Spinal cord (tissue), 10 donors: Measurements from ENCODE around the gene SLC4A8. TPM values are rescaled to one million over a fixed set of nuclear protein-coding genes. Genes with fewer than 3 reads are reported as not detected.

ENCODE experiments used
- DNase-seq, 6 donors: peaks; one replicate each; pipeline versions ENCODE4 v3.0.0 to v3.0.0-alpha.2; 2013 to 2015; ENCODE audit warnings: low spot score in 6 of 6, low read depth in 4 of 6
- H3K27ac ChIP-seq: one replicate; pipeline ENCODE4 v1.5.1; 2013; ENCODE audit warnings: low read depth, low read length, control low read depth
- H3K27me3 ChIP-seq: one replicate; pipeline ENCODE4 v1.6.1; 2013; ENCODE audit warnings: low read length; ENCODE audit not compliant: control insufficient read depth, insufficient read depth
- H3K36me3 ChIP-seq: one replicate; pipeline ENCODE4 v1.6.1; 2013; ENCODE audit warnings: low read length; ENCODE audit not compliant: control insufficient read depth, insufficient read depth
- H3K4me1 ChIP-seq: one replicate; pipeline ENCODE4 v1.6.1; 2013; ENCODE audit warnings: low read length; ENCODE audit not compliant: control insufficient read depth, insufficient read depth
- H3K4me3 ChIP-seq: one replicate; pipeline ENCODE4 v1.5.1; 2013; ENCODE audit warnings: low read depth, low read length, control low read depth
- H3K9me3 ChIP-seq: one replicate; pipeline ENCODE4 v1.6.1; 2013; ENCODE audit warnings: low read length; ENCODE audit not compliant: control insufficient read depth, insufficient read depth
- WGBS: methylation state at CpG from one replicate; pipeline ENCODE4 v1.1.5; 2013; ENCODE audit warnings: missing lambda C conversion rate; ENCODE audit not compliant: insufficient coverage; 5-methylcytosine and 5-hydroxymethylcytosine counted together
- polyA plus RNA-seq, 2 donors: library from polyadenylated mRNA; unstranded; fragments of 120-200 nt; gene quantifications; one replicate each; pipeline ENCODE4 v1.2.1, GENCODE V29; 2013; ENCODE audit not compliant: insufficient read length in 2 of 2
- total RNA-seq, 2 donors: library from RNA; depleted of rRNA in 1 of 2; stranded (reverse); fragments of 120-200 nt in 1 of 2; fragments of >200 nt in 1 of 2; gene quantifications; one replicate each; pipeline versions ENCODE4 v1.2.3 to v1.2.4, GENCODE V29; 2013 to 2014
- donor health status: healthy.

SLC4A8 gene
- total and polyA plus RNA-seq, 4 donors = 10.9 to 30.0 (median 20.9) TPM

GRCh38 chr12:51527966-51528365 lies 103.3 kb downstream of the SLC4A8 start:
- H3K27me3 ChIP-seq = no peaks in the 10 kb centered on the region
- WGBS = no CpG with 5 or more reads among the region's 3 CpGs
- no peaks in the 10 kb centered on the region for H3K9me3 ChIP-seq

GRCh38 chr12:51528852-51529650 lies 104.4 kb downstream of the SLC4A8 start:
- Histone ChIP-seq H3K27ac (no peak overlapping the region), H3K36me3 (no peaks in the 10 kb centered on the region), H3K4me3 (no peak overlapping the region), H3K27me3 (no peaks in the 10 kb centered on the region), H3K4me1 (peaks cover 4% of the 10 kb centered on the region), H3K9me3 (no peaks in the 10 kb centered on the region)
- DNase-seq = no peak
- WGBS = 79% methylated on average over 4 of the region's 6 CpGs

More at GRCh38 chr12:51527966-51528365, 103.3 kb downstream of the SLC4A8 start:
- H3K27ac ChIP-seq = no peak overlapping the region
- H3K4me3 ChIP-seq = no peak overlapping the region
- peaks cover 4% of the 10 kb centered on the region for H3K4me1 ChIP-seq
- no peak for DNase-seq
- no peaks in the 10 kb centered on the region for H3K36me3 ChIP-seq

- Histone ChIP-seq H3K36me3 (no peaks in the 10 kb centered on the region), H3K4me3 (no peak overlapping the region), H3K27me3 (no peaks in the 10 kb centered on the region), H3K4me1 (peaks cover 6% of the 10 kb centered on the region), H3K27ac (no peak overlapping the region), H3K9me3 (no peaks in the 10 kb centered on the region)
- DNase-seq = no peak
- WGBS = 86% methylated on average over 3 of the region's 3 CpGs
These were observed 105.0 kb downstream of the SLC4A8 start for GRCh38 chr12:51529651-51529970.

DNA sequence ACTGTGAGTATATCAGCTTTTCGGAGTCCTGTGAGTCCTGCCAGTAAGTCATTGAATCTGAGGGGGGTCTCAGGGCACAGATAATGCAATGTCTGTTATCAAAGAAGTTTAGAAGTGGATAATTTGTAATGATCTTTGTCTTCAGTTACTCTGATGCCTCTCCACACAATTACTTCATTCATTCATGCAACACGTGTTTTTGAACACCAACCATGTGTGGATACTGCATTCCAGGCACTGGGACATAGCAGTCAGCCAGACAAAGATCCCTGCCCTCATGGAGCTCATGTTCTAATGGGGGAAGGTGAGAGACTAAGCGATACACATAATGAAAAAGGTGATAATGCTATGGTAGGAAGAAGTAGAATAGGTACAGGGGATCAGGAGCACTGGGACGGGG lies 105.6 kb downstream of the SLC4A8 start:
- WGBS = 88% methylated on average over 3 of the region's 4 CpGs

DNA sequence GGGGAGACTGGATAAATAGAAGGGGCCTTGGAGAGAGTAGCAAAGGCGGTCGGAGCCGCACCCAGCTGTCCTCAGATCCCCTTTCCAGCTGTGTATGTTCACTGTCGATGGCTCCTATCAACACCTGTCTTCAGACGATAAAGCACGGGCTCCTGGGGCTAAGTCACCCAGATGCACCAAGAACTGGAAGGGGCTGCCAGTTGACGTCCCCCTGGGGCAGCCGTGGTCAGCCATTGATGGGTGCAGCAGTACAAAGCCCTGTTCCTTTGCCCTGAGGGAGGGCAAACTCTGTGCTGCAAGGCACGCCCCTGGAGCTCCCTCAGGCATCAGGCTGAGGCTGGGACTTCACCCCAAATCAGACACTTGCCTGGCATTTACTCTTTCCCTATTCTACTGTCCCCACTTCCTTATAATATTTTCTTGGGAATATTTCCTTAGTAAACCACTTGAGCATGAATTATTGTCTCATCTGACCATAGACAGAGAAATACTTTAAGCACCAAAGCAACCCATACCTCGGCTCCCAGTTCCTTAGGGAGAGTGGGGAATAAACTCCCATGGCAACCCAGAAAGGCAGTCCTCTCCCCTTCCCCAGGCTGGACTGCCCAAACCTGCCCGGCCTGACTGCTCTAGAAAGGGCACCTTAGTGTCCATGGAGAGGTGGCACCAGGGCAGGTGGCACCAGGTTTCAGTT lies 106.8 kb downstream of the SLC4A8 start:
- Histone ChIP-seq H3K36me3 (no peaks in the 10 kb centered on the region), H3K27ac (no peak overlapping the region), H3K9me3 (no peaks in the 10 kb centered on the region), H3K27me3 (no peaks in the 10 kb centered on the region), H3K4me1 (peaks cover 8% of the 10 kb centered on the region), H3K4me3 (no peak overlapping the region)
- WGBS = 83% methylated on average over 10 of the region's 11 CpGs
- no peak for DNase-seq

More for the DNA sequence above, 105.6 kb downstream of the SLC4A8 start:
- no peak for DNase-seq
- Histone ChIP-seq H3K4me3 (no peak overlapping the region), H3K36me3 (no peaks in the 10 kb centered on the region), H3K9me3 (no peaks in the 10 kb centered on the region), H3K4me1 (peaks cover 8% of the 10 kb centered on the region), H3K27ac (no peak overlapping the region), H3K27me3 (no peaks in the 10 kb centered on the region)

DNA sequence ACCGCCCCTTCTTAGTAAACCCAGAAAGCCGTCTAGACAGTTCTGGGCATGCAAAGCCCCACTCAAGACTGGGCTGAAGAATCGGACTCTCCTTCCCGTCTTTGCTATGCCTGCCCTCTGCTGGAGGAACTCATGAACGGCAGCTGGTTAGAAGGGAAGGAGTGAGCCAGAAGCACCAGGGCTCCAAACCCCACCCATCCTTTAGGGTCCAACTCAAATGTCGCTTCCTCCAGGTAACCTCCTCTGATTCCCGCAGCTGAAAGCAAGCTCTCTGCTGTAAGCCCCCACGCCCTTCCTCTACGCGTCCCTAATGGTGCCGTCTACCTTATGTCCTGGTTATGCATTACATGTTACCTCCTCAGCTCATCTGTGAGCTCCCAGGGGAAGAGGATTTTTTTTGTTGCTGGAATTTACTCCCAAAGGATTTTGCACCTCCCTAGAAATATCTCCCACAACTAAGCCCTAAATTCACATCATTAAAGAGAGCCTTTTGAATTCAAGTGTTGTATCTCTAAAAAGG lies 107.4 kb downstream of the SLC4A8 start:
- no peaks in the 10 kb centered on the region for H3K36me3 ChIP-seq
- peak; percentile 50 to 91 (median 58) for DNase-seq
- WGBS = 7% methylated on average over 5 of the region's 11 CpGs
- no peaks in the 10 kb centered on the region for H3K9me3 ChIP-seq
- H3K4me1 ChIP-seq = peaks cover 8% of the 10 kb centered on the region
- H3K4me3 ChIP-seq = no peak overlapping the region
- H3K27me3 ChIP-seq = no peaks in the 10 kb centered on the region
- no peak overlapping the region for H3K27ac ChIP-seq

DNA sequence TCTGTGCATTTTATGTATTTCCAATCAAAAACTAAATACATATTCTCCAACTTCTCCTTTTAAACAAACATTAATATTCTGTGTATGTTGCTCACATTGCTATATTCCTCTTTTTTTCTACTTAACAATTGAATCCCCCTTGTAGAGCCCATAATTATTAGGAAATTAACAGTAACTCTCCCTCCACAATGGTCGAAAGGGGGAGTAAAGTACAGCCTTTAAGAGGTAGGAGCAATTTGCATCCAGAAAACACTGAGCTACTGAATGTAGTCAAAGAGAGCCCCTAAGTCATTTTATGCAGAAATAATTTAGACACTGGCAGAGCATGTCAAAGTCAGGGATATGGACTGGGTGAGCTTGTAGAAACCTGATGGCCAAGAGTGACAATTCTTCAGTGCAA lies 109.2 kb downstream of the SLC4A8 start:
- peaks cover 13% of the 10 kb centered on the region for H3K4me1 ChIP-seq
- no CpG with 5 or more reads among the region's 1 CpG for WGBS
- H3K27me3 ChIP-seq = no peaks in the 10 kb centered on the region
- H3K9me3 ChIP-seq = no peaks in the 10 kb centered on the region
- no peak overlapping the region for H3K27ac ChIP-seq
- peak in 2 of 6 donors; percentile 11 to 52 for DNase-seq
- no peaks in the 10 kb centered on the region for H3K36me3 ChIP-seq
- H3K4me3 ChIP-seq = no peak overlapping the region

- no peaks in the 10 kb centered on the region for H3K9me3 ChIP-seq
- DNase-seq = peak in 1 of 6 donors; percentile 57
- 73% methylated on average over 13 of the region's 17 CpGs for WGBS
- no peak overlapping the region for H3K27ac ChIP-seq
- H3K4me3 ChIP-seq = no peak overlapping the region
- no peaks in the 10 kb centered on the region for H3K27me3 ChIP-seq
- H3K36me3 ChIP-seq = no peaks in the 10 kb centered on the region
- peaks cover 13% of the 10 kb centered on the region for H3K4me1 ChIP-seq
These were observed 109.8 kb downstream of the SLC4A8 start for GRCh38 chr12:51534216-51535074.

GRCh38 chr12:51536159-51536558 lies 111.5 kb downstream of the SLC4A8 start:
- no peaks in the 10 kb centered on the region for H3K36me3 ChIP-seq
- no peaks in the 10 kb centered on the region for H3K9me3 ChIP-seq
- no peak overlapping the region for H3K27ac ChIP-seq
- WGBS = no CpG with 5 or more reads among the region's 3 CpGs
- peaks cover 13% of the 10 kb centered on the region for H3K4me1 ChIP-seq
- H3K27me3 ChIP-seq = no peaks in the 10 kb centered on the region
- no peak overlapping the region for H3K4me3 ChIP-seq
- DNase-seq = no peak
